GM13976 (cell line): Measurements from ENCODE around the gene ART4.

Experiments
- DNase-seq: peaks from one replicate; pipeline ENCODE4 v3.0.0; 2012; ENCODE audit warnings: low spot score
- CTCF ChIP-seq: IDR thresholded peaks from 2 replicates; pipeline ENCODE4 v1.5.1; 2012; ENCODE audit warnings: borderline replicate concordance, mild to moderate bottlenecking; ENCODE audit not compliant: insufficient read depth; ENCODE audit errors: extremely low read depth, missing control alignments, control extremely low read depth
- in situ Hi-C: fragments of 300-500 bp; cut with MboI; formaldehyde crosslinking; loops from one replicate; pipeline ENCODE4 v1.12.0; 2022; ENCODE audit warnings: low sequenced_read_pairs, mixed read lengths, inconsistent platforms; ENCODE audit not compliant: unreplicated experiment

Gene ART4

GRCh38 chr12:14795028-14795448 lies 48.3 kb downstream of the ART4 start:
- DNase-seq: no peak
- TF ChIP-seq CTCF: no peak
- in situ Hi-C loops: no loop called here

- in situ Hi-C loops: no loop called here
- DNase-seq: no peak
- TF ChIP-seq CTCF: no peak
Observed at GRCh38 chr12:14785568-14785967, 57.8 kb downstream of the ART4 start.

GRCh38 chr12:14784471-14784870 lies 58.9 kb downstream of the ART4 start:
- DNase-seq: no peak
- in situ Hi-C loops: no loop called here
- TF ChIP-seq CTCF: no peak

GRCh38 chr12:14782756-14783155 lies 60.6 kb downstream of the ART4 start:
- no peak for DNase-seq
- in situ Hi-C loops: no loop called here
- no peak for TF ChIP-seq CTCF

GRCh38 chr12:14781563-14781962 lies 61.8 kb downstream of the ART4 start:
- TF ChIP-seq CTCF: no peak
- in situ Hi-C loops: no loop called here
- DNase-seq: no peak

- no peak for DNase-seq
- in situ Hi-C loops: no loop called here
Observed at GRCh38 chr12:14780859-14781258, 62.5 kb downstream of the ART4 start.

More at GRCh38 chr12:14780859-14781258, 62.5 kb downstream of the ART4 start:
- no peak for TF ChIP-seq CTCF
